GM18502 (cell line): ENCODE results near the gene SDK1.

Source experiments
- ATAC-seq: cut with Tn5 transposase; IDR thresholded peaks from one replicate; pipeline ENCODE4 v1.9.1; 2021; ENCODE audit warnings: mild to moderate bottlenecking; ENCODE audit not compliant: unreplicated experiment, poor library complexity

The SDK1 gene, protein sequence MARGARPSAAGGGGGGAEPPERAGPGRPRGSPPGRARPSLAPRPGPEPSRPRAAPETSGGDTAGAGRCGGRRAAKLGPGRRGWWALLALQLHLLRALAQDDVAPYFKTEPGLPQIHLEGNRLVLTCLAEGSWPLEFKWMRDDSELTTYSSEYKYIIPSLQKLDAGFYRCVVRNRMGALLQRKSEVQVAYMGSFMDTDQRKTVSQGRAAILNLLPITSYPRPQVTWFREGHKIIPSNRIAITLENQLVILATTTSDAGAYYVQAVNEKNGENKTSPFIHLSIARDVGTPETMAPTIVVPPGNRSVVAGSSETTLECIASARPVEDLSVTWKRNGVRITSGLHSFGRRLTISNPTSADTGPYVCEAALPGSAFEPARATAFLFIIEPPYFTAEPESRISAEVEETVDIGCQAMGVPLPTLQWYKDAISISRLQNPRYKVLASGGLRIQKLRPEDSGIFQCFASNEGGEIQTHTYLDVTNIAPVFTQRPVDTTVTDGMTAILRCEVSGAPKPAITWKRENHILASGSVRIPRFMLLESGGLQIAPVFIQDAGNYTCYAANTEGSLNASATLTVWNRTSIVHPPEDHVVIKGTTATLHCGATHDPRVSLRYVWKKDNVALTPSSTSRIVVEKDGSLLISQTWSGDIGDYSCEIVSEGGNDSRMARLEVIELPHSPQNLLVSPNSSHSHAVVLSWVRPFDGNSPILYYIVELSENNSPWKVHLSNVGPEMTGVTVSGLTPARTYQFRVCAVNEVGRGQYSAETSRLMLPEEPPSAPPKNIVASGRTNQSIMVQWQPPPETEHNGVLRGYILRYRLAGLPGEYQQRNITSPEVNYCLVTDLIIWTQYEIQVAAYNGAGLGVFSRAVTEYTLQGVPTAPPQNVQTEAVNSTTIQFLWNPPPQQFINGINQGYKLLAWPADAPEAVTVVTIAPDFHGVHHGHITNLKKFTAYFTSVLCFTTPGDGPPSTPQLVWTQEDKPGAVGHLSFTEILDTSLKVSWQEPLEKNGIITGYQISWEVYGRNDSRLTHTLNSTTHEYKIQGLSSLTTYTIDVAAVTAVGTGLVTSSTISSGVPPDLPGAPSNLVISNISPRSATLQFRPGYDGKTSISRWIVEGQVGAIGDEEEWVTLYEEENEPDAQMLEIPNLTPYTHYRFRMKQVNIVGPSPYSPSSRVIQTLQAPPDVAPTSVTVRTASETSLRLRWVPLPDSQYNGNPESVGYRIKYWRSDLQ (N-terminal part only)

DNA sequence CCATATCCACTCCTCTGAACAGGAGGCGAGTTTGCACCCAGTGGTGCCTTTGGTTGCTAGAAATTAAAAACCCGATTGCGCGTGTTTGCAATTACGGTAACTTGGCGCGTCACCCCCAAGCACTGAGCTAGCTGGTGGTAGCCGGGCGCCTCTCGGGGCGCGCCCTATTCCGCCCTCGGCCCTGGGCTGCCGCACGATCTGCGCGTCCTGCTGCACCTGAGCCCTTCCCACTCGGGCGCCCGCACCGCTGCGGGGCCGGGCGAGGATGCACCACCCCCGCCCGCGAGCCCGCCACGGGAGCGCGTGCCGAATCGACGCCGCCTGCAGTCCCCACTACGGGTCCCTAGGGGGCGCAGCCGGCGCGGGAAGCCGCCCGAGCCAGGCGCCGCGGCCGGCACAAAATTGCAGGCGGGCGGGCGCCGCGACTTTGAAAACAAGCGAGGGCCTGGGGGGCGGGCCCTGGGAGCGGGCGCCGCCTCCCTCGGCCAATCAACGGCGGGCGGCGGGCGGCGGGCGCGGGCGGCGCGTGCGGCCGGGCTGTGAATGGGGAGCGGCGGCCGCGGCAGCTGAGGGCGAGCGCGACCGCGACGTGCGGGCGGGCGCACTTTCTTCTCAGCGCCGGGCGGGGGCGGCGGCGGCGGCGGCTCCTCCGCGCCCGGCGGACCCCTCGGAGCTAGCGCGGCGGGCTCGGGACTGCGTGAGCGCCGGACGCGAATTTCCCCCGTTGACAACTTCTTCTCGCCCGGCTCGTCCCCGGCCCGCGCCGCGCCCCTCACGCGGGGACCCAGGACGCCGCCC lies at the start of gene SDK1:
Gene SDK1 (plus strand): TSS at position 602 of the 798 bp plus-strand sequence. CDS start 335 bp downstream, outside the sequence.
- peak; percentile 95 for ATAC-seq

DNA sequence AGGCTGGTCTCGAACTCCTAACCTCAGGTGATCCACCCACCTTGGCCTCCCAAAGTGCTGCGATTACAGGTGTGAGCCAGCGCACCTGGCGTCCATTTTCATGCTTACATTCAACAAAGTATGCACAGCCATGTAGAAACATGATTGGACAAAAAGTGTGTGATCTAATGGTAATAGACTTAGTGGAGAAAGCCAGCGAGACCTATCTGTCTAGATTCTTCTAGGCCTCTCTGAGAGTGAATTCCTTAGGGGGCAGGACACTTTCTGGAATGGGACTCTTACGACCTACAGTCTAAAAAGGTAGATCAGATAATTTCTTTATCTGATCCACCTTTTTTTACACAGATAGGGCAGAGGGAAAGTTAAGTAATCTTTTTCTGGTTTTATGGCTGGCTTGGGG lies 46.3 kb upstream of the SDK1 start:
- no peak for ATAC-seq

DNA sequence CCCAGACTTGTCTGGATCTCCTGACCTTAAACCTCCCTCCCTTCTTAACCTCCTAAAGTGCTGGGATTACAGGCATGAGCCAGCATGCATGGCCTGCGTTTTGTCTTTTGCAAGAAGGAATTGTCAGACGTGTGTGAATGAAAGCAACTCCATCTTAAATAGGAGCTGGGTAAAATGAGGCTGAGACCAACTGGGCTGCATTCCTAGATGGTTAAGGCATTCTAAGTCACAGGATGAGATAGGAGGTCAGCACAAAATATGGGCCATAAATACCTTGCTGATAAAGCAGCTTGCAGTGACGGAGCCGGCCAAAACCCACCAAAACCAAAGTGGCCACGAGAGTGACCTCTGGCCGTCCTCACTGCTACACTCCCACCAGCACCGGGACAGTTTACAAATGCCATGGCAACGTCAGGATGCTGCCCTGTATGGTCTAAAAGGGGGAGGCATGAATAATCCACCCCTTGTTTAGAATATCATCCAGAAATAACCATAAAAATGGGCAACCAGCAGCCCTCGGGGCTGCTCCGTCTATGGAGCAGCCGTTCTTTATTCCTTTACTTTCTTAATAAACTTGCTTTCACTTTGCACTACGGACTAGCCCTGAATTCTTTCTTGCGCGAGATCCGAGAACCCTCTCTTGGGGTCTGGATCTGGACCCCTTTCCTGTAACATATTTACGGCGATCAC lies 41.2 kb upstream of the SDK1 start:
- no peak for ATAC-seq

DNA sequence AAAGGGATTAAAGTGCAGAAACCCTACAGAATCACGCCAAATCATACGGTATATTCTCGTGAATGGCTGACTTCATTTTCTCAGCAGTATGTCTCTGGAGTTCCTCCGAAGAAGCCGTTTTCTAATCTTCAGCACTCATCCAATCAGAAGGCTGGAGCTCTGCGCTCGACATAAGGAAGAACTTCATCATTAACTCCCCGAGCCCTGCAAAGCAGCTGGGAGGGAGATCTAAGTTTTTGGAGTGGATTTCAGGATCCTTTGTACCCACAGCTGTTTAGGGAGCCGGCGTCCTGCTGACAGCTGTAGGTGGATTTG lies 40.7 kb upstream of the SDK1 start:
- ATAC-seq, result no peak

DNA sequence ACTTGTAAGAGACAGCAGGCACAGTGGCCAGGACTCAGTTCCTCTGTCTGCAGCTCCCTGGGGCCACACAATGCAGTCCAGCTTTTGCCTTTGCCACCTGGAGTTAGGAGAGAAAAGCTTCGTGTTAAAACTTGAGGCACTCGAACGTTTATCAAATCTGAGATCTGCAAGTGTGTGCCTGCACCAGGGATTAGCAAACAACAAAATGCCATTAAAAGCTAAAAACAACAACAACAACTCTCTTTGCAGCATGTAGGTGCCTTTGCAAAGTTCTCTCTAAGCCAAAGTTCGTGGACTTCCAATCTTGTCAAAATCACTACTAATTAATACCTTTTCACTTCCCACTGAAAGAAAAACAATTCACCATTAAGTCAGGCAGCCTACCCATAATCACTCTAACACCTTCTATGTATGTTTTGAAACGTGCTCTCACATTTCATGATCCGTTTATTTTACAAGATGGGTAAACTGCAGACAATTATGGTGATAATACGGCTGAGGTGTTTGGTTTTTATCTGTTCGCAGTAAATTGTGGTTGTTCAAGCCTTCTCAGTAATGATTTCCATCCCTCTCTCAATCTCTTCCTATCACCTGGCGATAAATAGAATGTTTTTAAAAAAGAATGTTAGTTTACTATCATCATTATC lies 36.2 kb upstream of the SDK1 start:
- ATAC-seq, result no peak

DNA sequence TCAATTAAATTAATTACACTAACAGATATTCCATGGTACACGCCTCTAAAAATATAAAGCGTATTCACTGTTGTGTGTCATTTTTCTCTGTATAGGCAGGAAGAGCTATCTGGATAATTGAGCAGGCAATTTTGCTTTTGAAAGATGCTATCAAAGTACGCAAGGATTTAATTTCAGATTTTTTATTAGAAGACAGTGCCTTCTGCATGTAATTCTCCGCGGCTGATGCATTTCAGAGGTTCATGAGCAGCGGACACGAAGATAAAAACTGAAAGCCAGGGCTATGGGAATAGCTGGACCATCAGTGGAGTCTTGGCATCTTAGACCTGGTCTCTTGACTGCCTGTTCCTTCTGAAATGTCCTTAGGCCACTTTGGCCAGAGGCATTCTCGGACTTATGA lies 35.7 kb upstream of the SDK1 start:
- ATAC-seq, result no peak

DNA sequence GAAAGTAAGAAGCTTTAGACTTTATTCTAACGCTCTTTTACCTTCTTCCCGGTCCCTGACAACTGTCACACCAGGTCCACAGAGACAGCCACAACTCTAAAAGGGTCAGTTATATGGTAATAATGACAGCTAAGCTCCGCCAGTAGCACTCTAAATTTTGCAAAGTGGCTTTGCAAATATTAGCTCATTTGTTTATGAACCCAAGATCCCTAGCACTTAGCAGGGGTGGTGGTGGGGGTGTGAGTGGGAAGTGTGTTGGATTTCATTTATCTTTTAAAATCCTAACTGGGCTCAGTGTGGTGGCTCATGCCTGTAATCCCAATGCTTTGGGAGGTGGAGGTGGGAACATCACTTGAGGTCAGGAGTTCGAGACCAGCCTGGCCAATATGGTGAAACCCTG lies 34.8 kb upstream of the SDK1 start:
- no peak for ATAC-seq

DNA sequence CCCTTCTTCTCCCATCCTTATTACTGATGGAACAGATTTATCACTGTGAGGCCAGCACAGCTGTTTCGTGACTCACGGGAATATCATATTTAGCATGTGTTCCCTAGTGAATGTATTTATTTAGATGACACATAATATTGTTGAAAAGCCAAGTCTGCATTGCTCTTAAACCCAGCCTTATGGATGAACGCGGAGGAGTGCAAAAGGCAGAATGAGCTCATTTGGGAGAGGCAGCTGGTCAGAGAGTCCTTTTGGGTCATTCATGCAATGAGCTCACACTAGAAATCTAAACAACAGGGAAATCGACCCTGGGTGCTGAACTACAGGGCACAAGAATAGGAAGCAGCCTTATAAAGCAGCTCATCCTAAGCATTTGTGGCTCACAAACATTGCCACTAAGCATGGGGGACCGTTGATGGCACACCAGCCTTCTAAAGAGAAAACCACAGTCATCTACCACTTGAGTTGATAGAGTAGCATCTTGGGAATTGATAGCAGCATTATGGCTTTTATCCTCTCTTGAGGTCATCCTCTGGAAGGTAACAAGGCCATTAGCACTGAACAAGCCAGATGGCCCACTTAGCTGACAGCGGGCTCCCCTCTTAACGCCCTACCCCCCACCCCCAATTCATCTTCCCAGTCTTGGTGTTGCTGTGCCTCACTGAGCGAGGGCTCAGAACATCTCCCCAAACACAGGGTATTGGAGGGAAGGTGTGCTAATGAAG lies 32.9 kb upstream of the SDK1 start:
- ATAC-seq, result no peak

DNA sequence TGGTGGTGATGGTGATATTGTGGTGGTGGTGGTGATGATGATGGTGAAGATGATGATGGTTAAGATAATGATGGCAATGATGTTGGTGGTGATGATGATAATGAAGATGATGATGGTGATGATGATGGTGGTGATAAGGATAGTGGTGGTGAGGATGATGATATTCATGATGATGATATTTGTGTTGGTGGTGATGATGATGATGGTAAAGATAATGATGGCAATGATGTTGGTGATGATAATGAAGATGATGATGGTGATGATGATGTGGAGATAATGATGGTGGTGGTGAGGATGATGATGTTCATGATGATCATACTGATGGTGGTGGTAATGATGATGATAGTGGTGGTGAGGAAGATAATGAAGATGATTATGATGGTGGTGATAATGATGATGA lies 30.7 kb upstream of the SDK1 start:
- no peak for ATAC-seq

DNA sequence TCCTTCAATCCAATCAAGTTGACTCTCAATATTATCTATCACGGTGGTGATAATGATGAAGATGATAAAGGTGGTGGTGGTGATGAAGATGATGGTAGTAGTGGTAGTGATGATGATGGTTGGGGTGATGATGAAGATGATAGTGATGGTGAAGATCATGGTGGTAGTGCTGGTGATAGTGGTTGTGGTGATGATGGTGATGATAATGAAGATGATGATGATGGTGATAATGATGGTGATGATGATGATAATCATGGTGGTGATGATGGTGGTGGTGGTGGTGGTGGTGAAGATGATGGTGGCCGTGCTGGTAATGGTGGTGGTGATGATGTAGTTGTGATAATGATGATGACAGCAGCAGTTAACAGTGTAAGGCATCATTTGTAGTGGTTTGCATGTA lies 29.8 kb upstream of the SDK1 start:
- no peak for ATAC-seq

DNA sequence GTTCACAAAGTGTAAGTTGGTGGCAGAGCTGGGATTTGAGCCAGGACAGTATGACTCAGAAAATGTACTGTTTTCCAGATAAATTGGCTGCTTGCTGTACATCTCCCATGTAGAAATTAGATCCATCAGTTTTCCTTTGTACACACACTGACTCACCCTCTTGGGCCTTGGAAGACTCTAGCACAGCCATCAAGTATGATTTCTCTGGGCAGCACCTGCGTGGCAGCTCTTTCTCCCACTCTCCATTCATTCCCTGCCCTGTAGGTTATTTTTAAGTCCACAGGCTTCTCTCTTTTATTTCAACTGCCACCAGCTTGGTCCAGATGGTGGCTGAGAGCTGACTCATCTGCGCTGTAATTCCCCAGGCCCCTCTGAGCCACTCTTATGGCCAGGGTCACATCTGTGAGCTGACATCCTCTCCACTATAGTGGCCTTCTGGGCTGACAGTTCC lies 28.3 kb upstream of the SDK1 start:
- no peak for ATAC-seq

DNA sequence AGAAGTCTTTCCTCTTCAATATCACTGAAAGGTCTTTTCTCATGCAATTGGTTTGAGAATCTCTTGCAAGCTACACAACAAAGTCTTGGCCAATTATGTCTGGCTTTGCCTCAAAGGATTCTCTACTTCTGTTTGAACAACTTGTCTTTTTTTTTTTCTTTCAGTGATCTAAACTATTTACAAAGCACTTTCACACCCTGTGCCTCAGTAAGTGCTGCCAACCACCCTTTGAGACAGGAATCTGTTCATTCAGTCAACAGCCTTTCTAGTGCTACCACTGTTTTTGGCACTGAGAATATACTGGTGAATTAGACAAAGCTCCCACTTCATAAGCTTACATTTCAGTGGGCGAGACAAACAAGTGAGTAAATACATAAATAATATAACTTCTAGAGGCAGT lies 26.9 kb upstream of the SDK1 start:
- ATAC-seq, result no peak

DNA sequence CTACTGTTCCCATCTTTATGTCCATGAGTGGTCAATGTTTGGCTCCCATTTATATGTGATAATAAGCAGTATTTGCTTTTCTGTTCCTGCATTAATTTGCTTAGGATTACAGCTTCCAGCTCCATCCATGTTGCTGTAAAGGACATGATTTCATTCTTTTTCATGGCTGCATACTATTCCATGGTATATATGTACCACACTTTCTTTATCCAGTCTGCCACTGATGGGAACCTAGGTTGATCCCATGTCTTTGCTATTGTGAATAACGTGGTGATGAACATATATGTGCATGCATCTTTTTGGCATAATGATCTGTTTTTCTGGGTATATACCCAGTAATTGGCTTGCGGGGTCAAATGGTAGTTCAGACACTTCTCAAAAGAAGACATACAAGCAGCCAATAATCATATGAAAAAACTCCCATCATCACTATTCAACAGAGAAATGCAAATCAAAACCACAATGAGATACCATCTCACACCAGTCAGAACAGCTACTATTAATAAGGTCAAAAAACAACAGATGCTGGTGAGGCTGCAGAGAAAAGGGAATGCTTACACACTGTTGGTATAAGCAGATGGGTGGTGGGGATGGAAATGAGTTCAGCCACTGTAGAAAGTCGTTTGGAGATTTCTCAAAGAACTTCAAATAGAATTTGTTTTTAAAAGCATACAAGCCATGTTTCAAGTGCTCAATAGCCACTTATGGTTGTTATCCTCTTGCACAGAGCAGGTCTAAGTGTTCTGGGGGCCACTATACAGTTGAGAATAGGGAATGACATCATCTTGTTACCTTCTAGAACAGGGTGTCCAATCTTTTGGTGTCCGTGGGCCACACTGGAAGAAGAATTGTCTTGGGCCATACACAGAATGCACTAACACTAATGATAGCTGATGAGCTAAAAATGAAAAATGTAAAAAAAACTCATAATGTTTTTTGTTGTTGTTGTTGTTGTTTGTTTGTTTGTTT lies 23.2 kb upstream of the SDK1 start:
- ATAC-seq, result no peak

DNA sequence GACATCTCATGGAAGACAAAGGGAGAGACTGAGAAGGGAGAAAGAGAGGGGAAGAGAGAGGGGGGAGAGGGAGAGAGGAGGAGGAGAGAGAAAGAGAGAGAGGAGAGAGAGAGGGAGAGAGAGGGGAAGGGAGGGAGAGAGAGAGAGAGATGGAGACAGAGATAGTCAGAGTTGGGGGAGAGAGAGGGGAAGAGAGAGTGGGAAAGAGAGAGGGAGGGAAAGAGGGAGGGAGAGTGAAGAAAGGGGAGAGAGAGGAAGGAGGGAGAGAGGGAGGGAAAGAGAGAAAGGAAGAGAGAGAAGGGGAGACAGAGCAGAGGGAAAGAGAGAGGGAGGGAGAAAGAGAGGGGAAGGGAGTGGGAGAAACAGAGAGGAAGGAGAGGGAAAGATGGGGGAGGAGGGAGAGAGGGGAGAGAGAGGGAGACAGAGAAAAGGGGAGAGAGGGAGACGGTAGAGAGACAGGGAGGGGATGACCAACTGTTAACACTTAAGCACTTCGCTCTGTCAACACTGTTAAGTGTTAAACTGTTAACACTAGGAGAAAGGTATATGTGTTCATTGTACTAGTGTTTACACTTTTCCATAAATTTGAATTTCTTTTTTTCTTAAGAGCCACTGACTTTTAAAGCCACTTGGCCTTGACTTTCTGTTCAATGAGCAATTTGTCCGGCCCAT lies 21.8 kb upstream of the SDK1 start:
- ATAC-seq, result no peak

DNA sequence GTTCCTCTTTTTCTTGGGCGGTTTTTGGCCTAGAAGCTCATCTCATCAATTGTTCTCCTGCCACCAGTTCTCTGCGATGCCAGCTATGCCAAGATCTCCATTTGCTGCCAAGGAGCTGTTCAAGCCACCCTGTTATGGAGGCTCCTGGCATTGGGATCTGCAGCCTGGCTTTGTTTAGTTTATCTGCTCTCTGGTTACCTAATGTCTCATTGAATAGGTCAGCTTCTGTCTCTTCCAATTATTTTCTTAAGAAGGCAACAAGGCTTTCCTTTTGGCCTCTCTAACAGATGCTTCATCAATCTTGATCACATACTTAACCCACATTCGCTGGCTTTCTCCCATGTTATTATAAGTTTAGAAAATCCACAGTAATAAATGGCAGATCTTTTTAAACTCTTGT lies 20.6 kb upstream of the SDK1 start:
- ATAC-seq, result no peak

DNA sequence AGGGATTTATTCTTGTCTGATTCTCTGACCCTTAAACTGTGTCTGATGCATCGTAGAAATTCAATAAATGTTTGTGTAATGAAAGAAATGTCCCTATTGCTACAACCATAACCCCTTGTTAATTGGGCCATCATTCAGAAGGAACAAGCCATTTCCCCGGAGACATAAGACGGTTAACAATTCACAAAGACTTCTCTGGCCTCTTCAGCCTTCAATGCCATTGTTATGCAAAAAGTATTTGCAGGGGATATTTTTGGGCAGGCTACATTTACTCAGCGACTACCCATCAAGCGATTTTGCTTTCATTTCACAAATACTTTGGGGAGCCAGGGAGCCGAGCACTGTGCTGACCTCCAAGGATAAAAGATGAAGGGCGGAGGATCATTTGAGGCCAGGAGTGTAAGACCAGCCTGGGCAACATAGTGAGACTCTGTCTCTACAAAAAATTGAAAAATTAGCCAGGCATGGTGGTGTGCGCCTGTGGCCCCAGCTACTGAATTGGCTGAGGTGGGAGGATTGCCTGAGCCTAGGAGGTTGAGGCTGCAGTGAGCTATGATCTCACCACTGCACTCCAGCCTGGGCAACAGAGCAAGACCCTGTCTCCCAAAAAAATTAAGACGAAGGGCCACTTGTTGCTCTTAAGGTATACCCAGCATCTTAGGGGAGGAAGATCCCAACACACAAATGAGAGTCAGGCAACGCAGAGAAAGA lies 20.0 kb upstream of the SDK1 start:
- no peak for ATAC-seq
